GOT3 (cell line): ENCODE measurements around the gene RXRA.

Experiments
- DNase-seq: peaks from one replicate; lab custom pipeline; 2025; ENCODE audit warnings: mixed read lengths; lab: John Stamatoyannopoulos, UW

Gene RXRA

DNA sequence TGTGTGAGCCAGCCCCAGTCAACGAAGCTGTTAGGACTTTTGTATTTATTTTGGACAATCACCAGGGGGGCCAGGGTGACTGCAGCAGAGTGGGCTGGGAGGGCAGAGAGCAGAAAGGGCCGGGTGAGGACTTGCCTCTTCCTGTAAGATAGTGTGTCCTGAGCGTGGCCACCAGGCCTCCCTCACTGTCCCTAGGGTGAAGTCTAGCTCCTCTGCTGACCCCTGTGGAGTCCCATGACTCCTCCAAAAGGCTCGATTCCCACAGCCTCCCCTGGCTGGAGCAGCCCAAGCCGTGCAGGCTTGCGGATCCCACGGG, 147.8 kb downstream of the RXRA start:
- DNase-seq, result no peak

DNA sequence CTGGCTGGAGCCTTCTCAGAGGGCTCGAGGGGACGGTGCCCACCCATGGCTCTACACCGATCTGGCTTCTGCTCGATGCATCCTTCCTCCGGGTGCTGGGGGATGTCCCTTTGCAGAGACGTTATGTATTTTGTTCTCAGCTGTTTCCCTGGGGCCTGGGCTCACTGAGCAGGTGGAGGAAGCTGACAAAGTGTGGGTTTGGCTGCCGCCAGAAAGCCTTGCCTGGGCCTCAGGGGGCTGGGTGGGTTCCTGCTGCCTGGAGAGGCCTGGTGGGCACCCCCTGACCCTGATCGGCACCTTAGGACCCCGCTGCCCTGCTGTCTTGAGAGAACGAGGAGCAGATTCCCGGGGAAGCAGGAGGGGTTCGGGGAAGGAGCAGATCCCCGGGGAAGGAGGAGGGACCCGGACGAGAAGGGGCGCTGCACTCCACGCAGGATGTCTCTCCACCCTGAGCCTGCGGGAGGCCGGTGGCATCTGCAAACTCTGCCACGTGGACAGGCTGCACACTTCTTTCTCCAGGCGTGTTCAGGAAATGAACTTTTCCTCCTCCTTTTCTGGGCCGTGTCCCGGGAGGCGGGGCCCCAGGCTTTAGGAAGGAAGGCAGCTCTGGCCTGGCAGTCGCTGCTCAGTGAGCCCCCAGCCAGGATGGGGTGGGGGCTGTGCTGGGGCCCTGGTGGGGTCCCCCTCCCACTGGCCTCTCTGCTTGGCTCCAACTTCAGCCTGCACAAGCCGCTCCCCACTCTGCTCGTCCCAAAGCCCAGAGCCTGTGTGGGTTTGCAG, 148.9 kb downstream of the RXRA start:
- DNase-seq, result no peak

DNA sequence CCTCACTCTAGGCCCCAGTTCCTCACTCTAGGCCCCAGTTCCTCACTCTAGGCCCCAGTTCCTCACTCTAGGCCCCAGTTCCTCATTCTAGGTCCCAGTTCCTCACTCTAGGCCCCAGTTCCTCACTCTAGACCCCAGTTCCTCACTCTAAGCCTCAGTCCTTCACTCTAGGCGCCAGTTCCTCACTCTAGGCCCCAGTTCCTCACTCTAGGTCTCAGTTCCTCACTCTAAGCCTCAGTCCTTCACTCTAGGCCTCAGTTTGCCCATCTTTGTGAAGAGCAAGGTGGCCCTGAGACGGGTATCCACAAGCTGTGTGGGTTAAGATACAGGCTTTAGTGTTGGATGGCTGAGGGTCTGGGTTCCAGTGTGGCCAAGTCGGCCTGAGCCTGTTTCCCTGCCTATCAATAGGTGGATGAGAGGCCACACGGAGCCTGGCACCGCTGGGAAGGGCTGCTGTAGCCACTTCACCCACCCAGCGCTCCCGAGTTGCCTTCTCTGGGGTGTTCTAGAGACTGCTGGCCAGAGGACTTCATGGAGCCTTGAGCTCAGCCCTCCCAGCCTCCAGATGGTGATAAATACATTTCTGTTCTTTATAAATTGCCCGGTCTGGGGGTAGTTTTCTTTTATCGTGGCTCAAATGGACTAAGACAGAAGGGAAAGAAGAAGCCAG, 150.2 kb downstream of the RXRA start:
- no peak for DNase-seq

DNA sequence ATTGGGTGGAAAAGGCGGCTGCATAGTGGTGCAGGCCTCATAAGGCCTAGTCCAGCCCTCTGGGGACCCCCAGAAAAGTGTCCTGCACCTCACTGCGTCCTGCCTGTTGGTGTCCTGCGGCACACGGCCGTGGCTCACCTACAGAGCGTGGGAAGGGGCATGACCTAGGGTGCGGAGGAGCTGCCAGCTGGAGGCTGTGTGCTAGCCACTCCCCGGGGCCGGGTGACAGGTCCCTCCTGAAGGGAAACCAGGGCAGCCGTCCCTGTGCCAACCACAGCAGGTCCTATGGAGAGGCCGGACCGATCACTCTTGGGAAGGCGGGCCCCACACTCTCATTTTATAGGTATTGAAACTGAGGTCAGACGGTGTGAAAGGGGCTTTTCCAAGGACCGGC, 150.7 kb downstream of the RXRA start:
- DNase-seq, result no peak

DNA sequence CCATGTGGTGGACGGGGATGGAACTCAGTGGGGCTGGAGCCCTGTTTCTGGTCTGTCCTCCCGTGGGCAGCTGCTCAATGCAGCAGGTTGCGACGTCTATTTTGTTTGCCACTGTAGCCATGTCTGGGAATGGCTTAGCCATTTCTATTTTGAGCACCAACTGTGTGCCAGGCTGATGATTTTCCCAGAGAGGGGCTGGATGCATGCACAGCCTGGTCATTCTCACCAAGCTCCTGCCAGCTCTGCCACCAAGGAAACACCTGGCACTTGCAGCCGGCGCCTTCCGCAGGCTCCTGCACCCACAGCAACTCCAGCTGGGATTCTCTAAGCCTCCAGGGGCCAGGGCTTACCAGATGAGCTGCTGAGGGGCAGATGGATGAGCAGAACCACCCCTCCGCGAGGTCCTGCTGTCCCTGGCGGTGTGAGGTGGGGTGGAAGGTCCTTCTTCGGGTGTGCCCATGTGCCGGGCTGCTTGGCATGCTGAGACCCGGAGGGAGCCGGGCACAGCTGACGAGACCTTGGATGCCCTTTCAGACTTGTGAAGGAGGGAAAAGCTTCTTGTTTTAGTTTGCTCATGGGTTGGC, 151.2 kb downstream of the RXRA start:
- no peak for DNase-seq

DNA sequence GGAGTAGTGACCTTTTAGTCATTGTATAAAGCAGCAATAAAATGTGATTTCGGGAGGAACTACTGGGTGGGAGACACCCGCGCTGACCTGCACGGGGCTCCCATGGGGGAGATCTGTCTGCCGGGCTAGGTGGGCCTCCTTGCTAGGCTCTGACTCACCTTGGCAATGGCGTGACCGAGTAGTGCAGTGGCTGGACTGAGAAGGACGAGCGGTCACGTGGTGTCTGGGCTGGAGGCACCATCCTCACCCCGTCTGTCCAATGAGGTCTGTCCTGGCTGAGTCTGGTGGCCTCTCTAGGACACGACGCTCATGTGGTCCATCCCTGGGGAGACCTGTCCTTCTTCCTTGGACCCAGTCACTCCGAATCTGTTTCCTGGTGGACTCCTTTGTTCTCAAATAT, 151.7 kb downstream of the RXRA start:
- no peak for DNase-seq

DNA sequence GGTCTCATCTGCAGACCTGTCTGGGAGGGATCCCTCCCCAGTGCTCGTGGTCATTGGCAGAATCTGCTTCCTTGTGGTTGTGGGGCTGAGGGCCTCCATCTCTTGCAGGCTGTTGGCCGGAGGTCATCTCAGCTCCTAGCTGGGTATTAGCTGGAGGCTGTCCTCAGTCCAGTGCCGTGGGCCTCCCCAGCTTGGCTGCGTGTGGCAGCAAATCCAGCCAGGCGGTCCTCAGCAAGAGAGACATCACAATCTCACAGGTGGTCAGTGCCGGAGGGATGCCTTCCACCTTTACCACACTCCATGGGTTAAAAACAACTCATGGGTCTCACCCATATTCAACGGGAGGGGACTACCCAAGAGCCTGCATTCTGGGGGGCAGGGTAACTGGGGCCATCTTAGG, 155.5 kb downstream of the RXRA start:
- DNase-seq, result no peak

DNA sequence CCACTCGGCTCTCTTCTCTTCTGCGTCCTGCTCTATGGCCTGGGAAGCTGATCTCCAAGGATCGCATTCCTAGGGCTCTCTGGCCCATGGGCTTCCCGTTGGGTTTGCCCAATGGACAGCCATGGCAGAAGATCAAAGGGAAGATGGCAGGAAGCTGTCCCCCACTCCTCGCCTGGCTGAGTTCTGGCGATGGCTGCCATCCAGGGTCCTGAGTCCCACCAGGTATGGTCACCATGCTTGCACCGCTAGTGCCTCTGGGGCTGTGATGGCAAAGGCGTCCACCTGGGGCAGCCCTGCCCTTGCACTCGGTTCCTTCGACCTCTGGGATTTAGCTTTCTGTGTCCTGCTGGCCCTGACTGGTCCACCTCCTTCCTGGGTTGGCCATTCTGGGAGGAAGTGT, 156.0 kb downstream of the RXRA start:
- no peak for DNase-seq

DNA sequence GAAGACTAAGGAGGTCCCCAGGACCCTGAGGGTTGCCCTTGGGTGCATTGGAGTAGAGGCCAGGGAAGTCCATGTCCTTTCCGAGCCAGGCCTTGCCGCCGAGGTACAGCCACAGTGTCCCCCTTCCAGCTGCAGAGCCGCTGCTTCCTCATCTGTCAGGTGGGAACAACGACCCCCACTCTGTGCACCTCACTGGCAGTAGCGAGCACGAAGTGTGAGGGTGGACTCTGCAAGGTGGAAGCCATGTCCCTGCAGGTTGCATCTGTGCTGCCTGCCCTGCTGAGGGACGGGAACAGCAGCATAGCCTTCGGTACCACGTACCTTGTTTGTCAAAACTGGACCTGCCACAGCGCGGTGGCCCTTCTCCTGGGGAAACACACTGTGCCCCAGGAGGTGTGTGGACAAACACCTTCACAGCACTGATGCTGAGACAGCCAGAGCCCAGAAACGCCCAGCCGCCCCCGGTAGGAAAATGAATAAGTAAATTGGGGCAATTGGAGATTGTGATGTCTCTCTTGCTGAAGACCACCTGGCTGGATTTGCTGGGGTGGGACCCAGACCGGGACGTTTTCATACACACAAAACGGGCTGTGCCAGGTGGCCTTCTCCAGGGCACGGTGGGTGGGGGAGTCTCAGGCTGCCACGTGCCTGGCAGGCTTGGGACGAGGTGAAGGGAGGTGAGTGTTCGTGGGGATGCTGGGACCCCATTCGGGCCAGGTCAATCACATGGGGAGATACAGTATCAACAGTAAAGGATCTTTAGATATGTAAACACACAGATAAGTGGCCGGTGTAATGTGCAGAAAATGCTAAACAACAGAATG, 157.3 kb downstream of the RXRA start:
- no peak for DNase-seq

DNA sequence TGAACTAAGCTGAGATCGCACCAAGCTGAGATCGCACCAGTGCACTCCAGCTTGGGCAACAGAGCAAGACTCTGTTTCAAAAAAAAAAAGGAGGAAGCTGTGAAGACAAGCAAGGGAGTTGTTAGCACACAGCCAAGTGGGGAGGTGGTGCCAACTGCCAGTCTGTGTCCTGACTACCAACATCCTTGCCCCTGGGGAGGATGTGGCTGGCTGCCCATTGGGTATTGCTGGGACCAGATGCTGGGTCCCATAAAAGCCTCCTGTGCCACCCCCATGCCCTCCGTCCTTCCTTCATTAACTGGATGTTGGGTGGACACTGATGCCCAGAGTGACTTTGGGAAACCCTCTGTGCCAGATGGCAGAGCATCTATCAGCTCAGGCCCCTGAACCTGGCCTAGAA, 158.2 kb downstream of the RXRA start:
- no peak for DNase-seq

DNA sequence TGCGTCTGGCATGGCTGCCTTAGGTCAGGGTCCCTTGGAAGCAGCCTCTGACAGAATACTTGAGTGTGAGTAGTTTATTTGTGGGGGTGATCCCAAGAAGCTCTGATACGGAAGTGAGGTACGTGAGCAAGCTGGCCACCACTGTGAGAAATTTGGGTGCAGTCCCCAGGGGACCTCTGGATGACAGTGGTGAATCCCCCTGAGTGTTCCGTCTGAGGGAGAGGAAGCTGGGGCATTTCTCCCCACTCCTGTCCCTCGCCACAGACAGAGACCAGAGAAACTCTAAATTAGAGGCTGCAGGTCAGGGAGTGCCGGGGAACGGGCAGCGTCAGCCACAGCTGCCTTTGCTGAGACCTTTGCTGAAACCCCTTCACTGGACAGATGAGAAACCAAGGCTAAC, 159.4 kb downstream of the RXRA start:
- no peak for DNase-seq

DNA sequence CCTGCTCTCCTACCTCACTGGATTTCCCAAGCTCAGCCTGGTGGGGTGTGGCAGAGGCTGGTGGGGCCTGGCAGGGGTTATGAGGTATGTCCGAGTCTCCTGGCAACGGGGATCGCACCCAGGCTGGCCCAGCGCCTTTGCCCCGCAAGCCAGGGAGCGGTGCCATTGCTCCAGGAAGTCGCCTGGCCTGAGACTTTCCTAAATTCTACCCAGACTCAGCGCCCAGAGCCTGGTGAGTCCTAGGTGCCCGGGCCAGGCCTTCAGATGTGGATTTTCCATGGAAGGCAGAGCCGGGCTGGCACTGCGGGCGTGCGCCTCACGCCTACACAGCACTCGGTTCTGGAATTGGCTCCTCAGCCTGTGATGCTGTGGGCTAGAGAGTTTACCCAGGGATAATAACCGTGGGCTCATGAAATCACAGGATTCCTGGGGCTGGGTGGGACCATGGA, 159.9 kb downstream of the RXRA start:
- no peak for DNase-seq

DNA sequence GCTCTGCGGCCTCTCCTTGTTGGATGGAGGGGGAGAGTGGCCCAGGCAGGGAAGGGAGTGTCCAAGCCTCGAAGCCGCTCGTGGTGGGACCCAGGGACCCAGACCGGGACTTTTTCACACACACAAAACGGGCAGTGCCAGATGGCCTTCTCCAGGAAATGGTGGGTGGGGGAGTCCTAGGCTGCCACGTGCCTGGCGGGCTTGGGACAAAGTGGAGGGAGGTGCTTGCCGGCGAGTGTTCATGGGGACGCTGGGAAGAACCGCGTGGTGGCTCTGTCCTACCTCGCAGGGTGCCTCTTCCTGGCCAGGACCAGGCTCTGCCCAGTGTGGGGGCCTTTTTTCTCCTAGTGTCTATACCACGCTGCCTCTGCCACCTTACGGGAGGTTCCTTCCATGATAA, 160.3 kb downstream of the RXRA start:
- DNase-seq, result no peak
